CMK (cell line): ENCODE results near the gene TMEM217.

Source experiments
- DNase-seq: peaks from one replicate; pipeline ENCODE4 v3.0.0-alpha.2; 2010; ENCODE audit warnings: low read depth

The TMEM217 gene

DNA sequence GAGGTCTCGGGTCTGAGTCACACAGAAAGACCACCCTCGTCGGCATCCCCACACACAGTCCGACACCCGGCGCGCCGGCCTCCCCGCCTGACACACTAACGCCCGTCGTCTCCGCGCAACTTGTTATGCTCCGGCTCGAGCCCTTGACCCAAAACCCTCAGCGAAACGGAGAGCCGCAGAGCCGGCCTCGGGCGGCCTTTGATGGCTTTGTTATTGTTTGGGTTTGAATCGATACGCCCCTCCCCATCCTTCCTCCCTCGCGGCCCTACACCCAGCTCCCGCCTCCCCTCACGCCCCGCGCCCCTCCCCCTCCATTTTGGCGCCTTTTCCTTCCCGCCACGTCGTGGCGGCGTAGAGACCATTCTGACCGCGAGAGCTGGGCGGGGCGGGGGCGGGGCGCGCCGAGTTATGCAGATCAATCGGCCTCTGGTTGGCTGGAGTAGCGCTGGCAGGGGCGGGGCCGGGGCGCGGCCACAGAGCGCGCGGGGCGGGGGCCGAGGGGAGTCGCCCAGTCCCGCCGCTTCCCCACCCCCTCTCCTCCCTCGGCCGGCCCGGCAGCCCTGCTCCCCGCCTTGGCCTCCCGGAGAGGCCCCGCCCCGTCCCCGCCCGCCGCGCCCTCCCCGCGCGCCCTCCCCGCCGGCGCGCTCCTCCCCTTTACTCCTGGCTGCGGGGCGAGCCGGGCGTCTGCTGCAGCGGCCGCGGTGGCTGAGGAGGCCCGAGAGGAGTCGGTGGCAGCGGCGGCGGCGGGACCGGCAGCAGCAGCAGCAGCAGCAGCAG lies 88.3 kb downstream of the TMEM217 start, which contains the start of gene PIM1:
Gene PIM1, plus strand, starts transcription at position 657 of the 777 bp plus-strand sequence. CDS start 424 bp downstream, outside the sequence.
- DNase-seq: peak; percentile 92

DNA sequence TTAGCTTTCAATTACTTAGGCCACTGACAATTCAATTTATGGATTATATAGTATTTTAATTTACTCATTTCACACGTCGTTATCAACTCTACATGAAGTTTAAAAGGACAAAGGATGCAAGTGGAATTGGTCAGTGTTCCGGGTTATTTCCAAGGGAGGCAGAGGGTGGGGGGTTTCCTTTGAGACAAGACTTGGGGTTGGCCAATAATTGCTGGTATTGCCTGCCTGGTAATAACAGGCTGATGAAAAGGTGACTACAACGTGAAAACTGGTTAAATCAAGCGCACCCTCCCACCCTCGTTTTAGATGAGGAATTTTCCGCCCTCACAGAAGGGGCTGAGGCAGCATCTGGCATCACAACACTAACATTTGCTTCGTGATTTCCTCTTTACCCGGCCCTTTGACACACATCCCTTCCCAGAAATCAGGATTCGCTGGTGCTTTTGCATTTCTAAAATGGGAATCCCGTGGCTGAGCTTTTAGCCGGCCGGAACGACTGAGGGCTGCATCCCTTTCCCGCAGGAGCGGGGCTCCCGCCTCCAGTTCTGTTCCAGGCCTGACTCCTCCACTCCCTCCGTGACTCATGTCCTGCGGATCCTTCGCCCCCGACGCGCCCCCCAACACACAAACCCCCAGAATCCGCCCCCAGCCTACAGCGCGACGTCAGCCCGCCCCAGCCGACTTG lies 89.0 kb downstream of the TMEM217 start:
- no peak for DNase-seq

DNA sequence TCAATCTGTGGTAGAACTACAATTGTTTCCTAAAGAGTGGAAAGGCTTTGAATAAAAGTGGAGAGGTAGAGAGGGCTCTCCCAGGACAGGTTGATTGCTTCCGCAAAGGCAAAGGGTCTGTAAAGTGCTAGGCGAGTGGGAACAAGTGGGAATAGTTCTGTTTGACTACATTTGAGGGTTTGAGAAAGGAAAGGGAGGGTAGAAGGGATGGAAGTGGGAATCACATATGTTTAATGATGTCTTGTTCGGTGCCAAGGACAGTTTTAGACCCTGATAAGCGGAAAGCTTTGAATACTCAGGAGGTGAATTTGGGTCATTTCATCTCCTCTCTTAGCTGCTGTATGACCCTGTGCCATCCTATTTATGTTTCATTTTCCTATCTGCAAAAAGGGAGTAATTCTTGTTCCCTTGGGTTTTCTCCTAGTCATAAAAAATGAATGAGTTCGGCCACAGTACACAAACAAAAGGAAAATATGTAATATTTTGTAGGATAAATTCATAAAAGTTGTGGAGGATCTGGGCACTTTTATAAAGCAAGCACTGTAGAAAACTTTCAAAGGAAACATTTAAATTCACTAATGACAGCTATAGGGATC lies 89.7 kb downstream of the TMEM217 start:
- DNase-seq: no peak

DNA sequence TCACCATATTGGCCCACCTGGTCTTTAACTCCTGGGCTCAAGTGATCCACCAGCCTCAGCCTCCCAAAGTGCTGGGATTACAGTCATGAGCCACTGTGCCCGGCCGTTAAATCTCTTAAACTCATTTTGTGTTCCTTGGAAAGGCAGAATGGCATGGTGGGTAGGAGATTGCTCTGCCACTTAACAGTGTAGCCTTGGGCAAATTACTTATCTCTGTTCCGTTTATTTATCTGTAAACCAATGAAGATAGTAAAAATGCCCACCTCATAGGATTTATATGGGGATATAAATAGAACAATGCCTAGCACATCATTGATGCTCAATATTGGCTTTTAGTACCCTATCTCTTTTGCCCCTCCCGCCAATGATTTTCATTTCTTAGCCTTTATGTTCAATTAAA lies 95.2 kb downstream of the TMEM217 start:
- no peak for DNase-seq
